T-helper 2 cell treated with Interferon-gamma antibody and Interleukin-4, amounts not matched to agents 5 μg/mL and 100 μg/mL, for 36 hours (primary cell): ENCODE results near the gene ZFP36.

Experiments used
- DNase-seq: peaks from one replicate; pipeline ENCODE4 v3.0.0; 2021; ENCODE audit warnings: low spot score
- H3K27ac Mint-ChIP-seq: one replicate; pipeline ENCODE4 v1.8.0; 2021; ENCODE audit warnings: mild to moderate bottlenecking, mixed read lengths
- H3K27me3 Mint-ChIP-seq: one replicate; pipeline ENCODE4 v1.8.0; 2021; ENCODE audit warnings: low read depth, mixed read lengths
- H3K36me3 Mint-ChIP-seq: one replicate; pipeline ENCODE4 v1.8.0; 2021; ENCODE audit warnings: low read depth, mixed read lengths
- H3K4me1 Mint-ChIP-seq: one replicate; pipeline ENCODE4 v1.8.0; 2021; ENCODE audit warnings: low read depth, mixed read lengths
- H3K4me3 Mint-ChIP-seq: one replicate; pipeline ENCODE4 v1.8.0; 2022; ENCODE audit warnings: mild to moderate bottlenecking, moderate library complexity, mixed read lengths
- H3K9me3 Mint-ChIP-seq: one replicate; pipeline ENCODE4 v1.8.0; 2021; ENCODE audit warnings: mixed read lengths

The ZFP36 gene

GRCh38 chr19:39430675-39431593, 24.3 kb downstream of the ZFP36 start:
- Mint-ChIP-seq H3K27me3 (no peaks in the 10 kb centered on the region), H3K36me3 (peaks cover 37% of the 10 kb centered on the region), H3K4me1 (peaks cover 28% of the 10 kb centered on the region), H3K4me3 (peak overlapping the region; percentile 29), H3K27ac (peak overlapping the region; percentile 90), H3K9me3 (no peaks in the 10 kb centered on the region)
- peak; percentile 76 for DNase-seq

DNA sequence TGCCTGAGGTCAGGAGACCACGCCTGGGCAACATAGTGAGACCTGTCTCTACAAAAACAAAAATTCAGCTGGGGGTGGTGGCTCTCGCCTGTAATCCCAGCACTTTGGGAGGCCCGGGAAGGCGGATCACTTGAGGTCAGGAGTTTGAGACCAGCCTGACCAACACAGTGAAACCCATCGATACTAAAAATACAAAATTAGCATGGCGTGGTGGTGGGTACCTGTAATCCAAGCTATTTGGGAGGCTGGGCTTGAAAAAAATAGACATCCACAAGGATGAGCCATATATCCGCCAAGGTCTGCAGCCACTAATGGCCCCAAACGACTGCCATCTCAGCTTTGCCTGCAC, 26.0 kb downstream of the ZFP36 start:
- Mint-ChIP-seq H3K9me3 (no peaks in the 10 kb centered on the region), H3K4me3 (peak overlapping the region; percentile 40), H3K27me3 (no peaks in the 10 kb centered on the region), H3K36me3 (peaks cover 37% of the 10 kb centered on the region), H3K27ac (peak overlapping the region; percentile 60), H3K4me1 (peaks cover 37% of the 10 kb centered on the region)
- no peak for DNase-seq

- Mint-ChIP-seq H3K9me3 (no peaks in the 10 kb centered on the region), H3K4me1 (peaks cover 37% of the 10 kb centered on the region), H3K4me3 (peak overlapping the region; percentile 96), H3K27ac (peak overlapping the region; percentile 70), H3K27me3 (no peaks in the 10 kb centered on the region), H3K36me3 (peaks cover 37% of the 10 kb centered on the region)
- DNase-seq = no peak
These were observed 26.9 kb downstream of the ZFP36 start for GRCh38 chr19:39433480-39434079.

- Mint-ChIP-seq H3K4me1 (peaks cover 37% of the 10 kb centered on the region), H3K9me3 (no peaks in the 10 kb centered on the region), H3K27me3 (no peaks in the 10 kb centered on the region), H3K4me3 (peak overlapping the region; percentile 96), H3K27ac (peak overlapping the region; percentile 98), H3K36me3 (peaks cover 37% of the 10 kb centered on the region)
- DNase-seq = no peak
These were observed 27.8 kb downstream of the ZFP36 start for GRCh38 chr19:39434123-39435076.

GRCh38 chr19:39435499-39436349, 29.1 kb downstream of the ZFP36 start, which contains the start of gene RPS16:
RPS16 (minus strand) TSS chr19:39435949; CDS start chr19:39435895, 54 bp downstream.
- peaks cover 37% of the 10 kb centered on the region for H3K36me3 Mint-ChIP-seq
- no peaks in the 10 kb centered on the region for H3K27me3 Mint-ChIP-seq
- peak within 1 kb of the TSS; percentile 96 for H3K4me3 Mint-ChIP-seq
- peak; percentile 99 for DNase-seq
- H3K9me3 Mint-ChIP-seq = no peaks in the 10 kb centered on the region
- peaks cover 42% of the 10 kb centered on the region for H3K4me1 Mint-ChIP-seq
- H3K27ac Mint-ChIP-seq = peak within 1 kb of the TSS; percentile 98

DNA sequence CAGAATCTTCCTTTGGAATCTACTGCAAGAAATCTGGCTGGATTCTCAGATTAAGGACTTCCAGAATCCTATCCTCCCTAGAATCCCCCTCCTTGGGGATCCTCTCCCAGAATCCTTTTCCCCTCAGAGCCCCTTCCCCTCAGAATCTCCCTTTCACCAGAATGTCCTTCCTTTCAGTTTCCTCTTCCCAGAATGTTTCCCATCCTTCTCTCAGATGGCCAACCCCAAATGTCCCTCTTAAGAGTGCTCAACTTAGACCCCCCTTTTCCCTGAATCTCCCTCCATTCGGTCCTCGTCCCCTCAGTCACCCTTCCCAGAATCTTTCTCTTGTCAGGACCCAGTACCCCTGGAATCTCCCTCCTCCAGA, 29.7 kb downstream of the ZFP36 start:
- H3K4me1 Mint-ChIP-seq = peaks cover 37% of the 10 kb centered on the region
- no peaks in the 10 kb centered on the region for H3K27me3 Mint-ChIP-seq
- peak overlapping the region; percentile 96 for H3K4me3 Mint-ChIP-seq
- H3K27ac Mint-ChIP-seq = peak overlapping the region; percentile 98
- peaks cover 35% of the 10 kb centered on the region for H3K36me3 Mint-ChIP-seq
- H3K9me3 Mint-ChIP-seq = no peaks in the 10 kb centered on the region
- no peak for DNase-seq

DNA sequence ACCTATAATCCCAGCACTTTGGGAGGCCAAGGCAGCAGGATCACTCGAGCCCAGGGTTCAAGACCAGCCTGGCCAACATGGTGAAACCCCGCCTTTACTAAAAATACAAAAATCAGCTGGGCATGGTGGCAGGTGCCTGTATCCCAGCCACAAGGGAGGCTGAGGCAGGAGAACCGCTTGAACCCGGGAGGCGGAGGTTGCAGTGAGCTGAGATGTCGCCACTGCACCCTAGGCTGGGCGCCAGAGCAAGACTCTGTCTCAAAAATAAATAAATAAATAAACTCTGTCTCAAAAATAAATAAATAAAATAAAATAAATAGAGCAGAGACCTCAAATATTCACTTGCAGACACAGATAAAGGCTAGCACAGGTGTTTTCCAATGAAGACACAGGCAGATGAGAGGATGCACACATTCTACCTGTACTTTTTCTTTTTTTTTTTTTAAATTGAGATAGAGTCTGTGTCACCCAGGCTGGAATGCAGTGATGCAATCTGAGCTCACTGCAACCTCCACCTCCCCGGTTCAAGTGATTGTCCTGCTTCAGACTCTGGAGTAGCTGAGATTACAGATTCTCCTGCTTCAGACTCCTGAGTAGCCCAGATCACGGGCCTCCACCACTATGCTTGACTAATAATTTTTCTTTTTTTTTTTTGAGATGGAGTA, 31.8 kb downstream of the ZFP36 start:
- Mint-ChIP-seq H3K9me3 (no peaks in the 10 kb centered on the region), H3K27me3 (no peaks in the 10 kb centered on the region), H3K27ac (no peak overlapping the region), H3K4me1 (peaks cover 33% of the 10 kb centered on the region), H3K4me3 (no peak overlapping the region), H3K36me3 (peaks cover 23% of the 10 kb centered on the region)
- DNase-seq = no peak

DNA sequence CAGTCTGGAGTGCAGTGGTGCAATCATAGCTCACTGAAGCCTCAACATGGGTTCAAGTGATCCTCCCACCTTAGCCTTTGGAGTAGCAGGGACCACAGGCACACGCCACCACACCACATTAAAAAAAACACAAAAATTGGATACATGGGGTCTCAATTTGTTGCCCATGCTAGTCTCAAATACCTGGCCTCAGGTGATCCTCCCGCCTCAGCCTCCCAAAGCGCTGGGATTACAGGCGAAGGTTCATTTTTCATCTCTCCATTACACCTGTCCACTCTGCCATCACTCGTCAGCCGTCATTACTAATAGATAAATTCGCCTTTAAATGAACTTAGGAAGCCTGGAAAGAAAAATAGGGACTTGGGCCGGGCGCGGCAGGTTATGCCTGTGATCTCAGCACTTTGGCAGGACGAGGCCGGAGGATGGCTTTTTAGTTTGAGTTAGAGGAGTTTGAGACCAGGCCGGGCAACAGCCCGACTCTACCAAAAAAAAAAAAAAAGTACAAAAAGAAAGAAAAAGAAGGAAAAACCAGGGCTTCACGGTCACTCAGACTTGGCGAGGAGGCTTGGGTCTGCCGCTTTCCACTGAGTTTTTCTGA, 38.0 kb downstream of the ZFP36 start:
- Mint-ChIP-seq H3K4me3 (peak overlapping the region; percentile 96), H3K27me3 (no peaks in the 10 kb centered on the region), H3K4me1 (peaks cover 40% of the 10 kb centered on the region), H3K27ac (peak overlapping the region; percentile 99), H3K36me3 (peaks cover 38% of the 10 kb centered on the region), H3K9me3 (no peaks in the 10 kb centered on the region)
- no peak for DNase-seq

DNA sequence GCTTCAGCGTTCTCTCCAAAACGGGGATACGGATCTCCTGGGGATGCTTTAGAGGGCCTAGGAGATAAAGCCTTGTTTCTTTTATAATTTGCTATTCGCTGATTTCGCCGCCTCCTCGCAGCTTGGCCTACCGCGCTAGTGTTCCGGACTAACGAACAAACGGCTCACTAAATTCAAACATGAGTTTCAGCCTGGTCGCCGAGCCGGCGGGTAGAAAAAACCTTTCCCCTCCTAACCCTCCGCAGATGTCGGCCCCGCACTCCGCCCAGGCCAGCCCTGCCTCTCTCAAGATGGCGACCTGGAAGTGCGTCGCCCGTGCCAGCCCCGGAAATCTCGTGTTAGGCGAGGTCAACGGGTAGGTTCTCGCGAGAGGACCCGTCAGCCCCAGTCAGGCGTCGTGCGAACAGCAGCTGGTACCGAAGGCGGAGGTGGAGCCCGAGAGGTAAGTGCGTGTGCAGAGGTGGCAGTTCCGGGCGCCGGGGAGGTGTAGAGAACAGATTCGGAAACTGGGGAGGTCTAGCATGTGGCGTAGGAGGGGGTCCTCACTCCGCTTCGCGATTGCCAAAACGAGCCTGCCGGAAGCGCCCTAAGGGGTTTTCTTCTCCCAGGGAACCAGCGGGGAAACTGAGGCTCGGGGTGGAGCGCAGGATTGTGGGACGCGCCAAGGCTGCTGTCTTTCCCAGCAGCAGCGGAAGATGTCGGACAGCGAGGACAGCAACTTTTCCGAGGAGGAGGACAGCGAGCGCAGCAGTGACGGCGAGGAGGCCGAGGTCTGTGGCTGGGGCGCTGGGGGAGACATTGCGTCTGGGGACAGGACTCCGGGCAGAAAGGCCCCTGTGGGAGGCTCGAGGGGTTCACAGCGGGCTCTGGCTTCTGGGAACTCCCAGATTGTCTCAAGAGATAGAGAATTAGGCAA, 38.8 kb downstream of the ZFP36 start, which contains the start of gene SUPT5H:
Gene SUPT5H, plus strand, starts transcription at position 387 of the 916 bp plus-strand sequence. Its CDS starts 309 bp downstream, at position 696.
- peaks cover 38% of the 10 kb centered on the region for H3K36me3 Mint-ChIP-seq
- H3K27ac Mint-ChIP-seq = peak within 1 kb of the TSS; percentile 99
- H3K9me3 Mint-ChIP-seq = no peaks in the 10 kb centered on the region
- DNase-seq = peak; percentile 96
- H3K4me1 Mint-ChIP-seq = peaks cover 38% of the 10 kb centered on the region
- peak within 1 kb of the TSS; percentile 96 for H3K4me3 Mint-ChIP-seq
- no peaks in the 10 kb centered on the region for H3K27me3 Mint-ChIP-seq

- Mint-ChIP-seq H3K27ac (peak overlapping the region; percentile 99), H3K4me3 (peak overlapping the region; percentile 96), H3K36me3 (peaks cover 39% of the 10 kb centered on the region), H3K9me3 (no peaks in the 10 kb centered on the region), H3K4me1 (peaks cover 40% of the 10 kb centered on the region), H3K27me3 (no peaks in the 10 kb centered on the region)
- no peak for DNase-seq
These were observed 39.9 kb downstream of the ZFP36 start for GRCh38 chr19:39446365-39447084.

- H3K4me3 Mint-ChIP-seq = peak overlapping the region; percentile 96
- H3K4me1 Mint-ChIP-seq = peaks cover 50% of the 10 kb centered on the region
- no peaks in the 10 kb centered on the region for H3K9me3 Mint-ChIP-seq
- no peak for DNase-seq
- no peaks in the 10 kb centered on the region for H3K27me3 Mint-ChIP-seq
- H3K27ac Mint-ChIP-seq = peak overlapping the region; percentile 77
- H3K36me3 Mint-ChIP-seq = peaks cover 53% of the 10 kb centered on the region
These were observed 41.6 kb downstream of the ZFP36 start for GRCh38 chr19:39448271-39448670.
